Ovary (tissue), 9 donors: ENCODE data around the gene CDC42EP2. TPM values are rescaled to one million over a fixed set of nuclear protein-coding genes. Genes with fewer than 3 reads are reported as not detected.

Source experiments
- DNase-seq, 5 donors: peaks; one replicate each; pipeline ENCODE4 v3.0.0-alpha.2; 2019 to 2020
- H3K27ac ChIP-seq, 2 donors: fragments of 200-600 bp; one replicate each; pipeline versions ENCODE4 v1.5.1 to v1.8.0; 2019 to 2022
- H3K27me3 ChIP-seq: fragments of 200-600 bp; one replicate; pipeline ENCODE4 v1.8.0; 2022
- H3K36me3 ChIP-seq: fragments of 200-600 bp; sonication (generic); one replicate; pipeline ENCODE4 v1.5.1; 2019
- H3K4me1 ChIP-seq: one replicate; pipeline ENCODE4 v1.8.1; 2013; ENCODE audit warnings: mild to moderate bottlenecking, moderate library complexity; ENCODE audit not compliant: insufficient read depth
- H3K4me3 ChIP-seq: fragments of 200-600 bp; sonication (generic); one replicate; pipeline ENCODE4 v1.5.1; 2017
- H3K9me3 ChIP-seq, 2 donors: fragments of 200-600 bp in 1 of 2; sonication (generic) in 1 of 2; one replicate each; pipeline versions ENCODE4 v1.5.1 to v1.8.1; 2013 to 2019; ENCODE audit warnings: mild to moderate bottlenecking in 1 of 2, moderate library complexity in 1 of 2
- CTCF ChIP-seq, 3 donors: fragments of 450-650 bp in 2 of 3; fragments of 200-600 bp in 1 of 3; IDR thresholded peaks; one replicate each; pipeline versions ENCODE4 v1.5.1 to v1.8.0; 2016 to 2022; ENCODE audit warnings: antibody characterized with exemption in 3 of 3, mild to moderate bottlenecking in 1 of 3
- EP300 ChIP-seq: sonication (generic); formaldehyde crosslinking; IDR thresholded peaks from one replicate; pipeline ENCODE4 v1.6.1; 2017; ENCODE audit warnings: antibody characterized with exemption
- POLR2A ChIP-seq: fragments of 450-650 bp; IDR thresholded peaks from one replicate; pipeline ENCODE4 v1.6.1; 2017; ENCODE audit warnings: antibody characterized with exemption, mild to moderate bottlenecking, moderate library complexity
- WGBS, 3 donors: extraction: QIAGEN DNeasy Blood & Tissue Kit in 1 of 3; methylation state at CpG; one replicate each; pipeline versions ENCODE4 v1.1.5 to v1.1.7; 2013 to 2017; 5-methylcytosine and 5-hydroxymethylcytosine counted together
- intact Hi-C, 4 donors: fragments of 100-400 bp; cut with DNase I; formaldehyde crosslinking; loops; one replicate each; pipeline versions ENCODE4 v1.11.0 to v1.15.1; 2022 to 2023
- polyA plus RNA-seq, 2 donors: library from polyadenylated mRNA; stranded (reverse); fragments of 200-250 nt in 1 of 2; fragments of 350-450 nt in 1 of 2; fragmentation: Illumina TruSeq in 1 of 2; extraction: RNeasy Lipid Tissue Mini Kit (QIAGEN cat#74804) in 1 of 2; gene quantifications; one replicate each; pipeline ENCODE4 v1.2.3, GENCODE V29; 2013 to 2014
- total RNA-seq, 7 donors: library from RNA; depleted of rRNA in 2 of 7; stranded (reverse); fragments of >200 nt in 2 of 7; fragmentation: NEBNext Ultra II Directional in 3 of 7; extraction: Animal tissue kit (Norgen Biotek cat#: 25700) in 3 of 7; gene quantifications; one replicate each; pipeline versions ENCODE4 v1.1.0 to v1.2.4, GENCODE V29; 2016 to 2023
- donor health status: DM: no; HTN: no; CAD: no; lungs with moderate emphysema.
- donor health status: DM: no; HTN: no; CAD: no.
- donor health status: Bipolar disorder and iron deficiency.
- donor health status: DM: yes; HTN: yes; CAD: no.
- donor health status: DM: no; HTN: no; CAD: no.
- donor health status: DM: yes; HTN: yes; CAD: no.

CDC42EP2 gene
- total and polyA plus RNA-seq, 9 donors: 0.48 to 46.9 (median 19.9) TPM

- peak in 1 of 5 donors; percentile 45 for DNase-seq
- intact Hi-C loops: no loop called here
- H3K27me3 ChIP-seq: no peaks in the 10 kb centered on the region
- no peak for TF ChIP-seq EP300
- no peak for TF ChIP-seq POLR2A
- no peak for TF ChIP-seq CTCF (IDR thresholded peaks at IDR 0.05)
- H3K4me3 ChIP-seq: no peak overlapping the region
- 9 to 18% (median 15%) methylated on average over 5 of the region's 5 CpGs for WGBS, 3 donors
- no peak overlapping the region for H3K27ac ChIP-seq
- no peaks in the 10 kb centered on the region for H3K9me3 ChIP-seq
- no peaks in the 10 kb centered on the region for H3K4me1 ChIP-seq
- no peaks in the 10 kb centered on the region for H3K36me3 ChIP-seq
Observed at GRCh38 chr11:65279741-65280440, 34.8 kb upstream of the CDC42EP2 start.

GRCh38 chr11:65280646-65281045, 34.0 kb upstream of the CDC42EP2 start:
- WGBS, 3 donors: 78 to 88% (median 83%) methylated on average over 4 of the region's 4 CpGs
- Histone ChIP-seq H3K4me3 (no peak overlapping the region), H3K9me3 (no peaks in the 10 kb centered on the region), H3K4me1 (no peaks in the 10 kb centered on the region), H3K36me3 (no peaks in the 10 kb centered on the region), H3K27me3 (no peaks in the 10 kb centered on the region), H3K27ac (no peak overlapping the region)
- TF ChIP-seq EP300 (no peak), POLR2A (no peak), CTCF (IDR thresholded peaks at IDR 0.05) (no peak)
- DNase-seq: no peak
- intact Hi-C loops: no loop called here

- no peak overlapping the region for H3K27ac ChIP-seq
- H3K36me3 ChIP-seq: no peaks in the 10 kb centered on the region
- H3K27me3 ChIP-seq: no peaks in the 10 kb centered on the region
- H3K9me3 ChIP-seq: no peaks in the 10 kb centered on the region
- no peak overlapping the region for H3K4me3 ChIP-seq
- TF ChIP-seq EP300: no peak
- TF ChIP-seq POLR2A: no peak
- TF ChIP-seq CTCF (IDR thresholded peaks at IDR 0.05): no peak
- intact Hi-C loops: no loop called here
- DNase-seq: no peak
- peaks cover 12% of the 10 kb centered on the region for H3K4me1 ChIP-seq
- 55 to 63% (median 58%) methylated on average over 4 of the region's 4 CpGs for WGBS, 3 donors
Observed at GRCh38 chr11:65286686-65287085, 28.0 kb upstream of the CDC42EP2 start.

- no peak for DNase-seq
- no peak overlapping the region for H3K27ac ChIP-seq
- H3K4me1 ChIP-seq: peaks cover 15% of the 10 kb centered on the region
- H3K4me3 ChIP-seq: no peak overlapping the region
- TF ChIP-seq CTCF (IDR thresholded peaks at IDR 0.05) (no peak), EP300 (no peak), POLR2A (no peak)
- no peaks in the 10 kb centered on the region for H3K36me3 ChIP-seq
- WGBS, 3 donors: 86 to 95% (median 94%) methylated on average over 2 of the region's 2 CpGs
- H3K27me3 ChIP-seq: no peaks in the 10 kb centered on the region
- intact Hi-C loops: no loop called here
- H3K9me3 ChIP-seq: no peaks in the 10 kb centered on the region
Observed at GRCh38 chr11:65287601-65288000, 27.1 kb upstream of the CDC42EP2 start.
